SJSA1 (cell line): ENCODE data around the gene TCF7L2. TPM values are rescaled to one million over a fixed set of nuclear protein-coding genes. Genes with fewer than 3 reads are reported as not detected.
"Not testable (repeated sequence)": the region's sequence is repeated elsewhere in the genome, so short reads cannot be mapped to it uniquely, and the experiment has no call there.

ENCODE experiments used
- DNase-seq, 2 experiments: peaks; one replicate each; pipeline ENCODE4 v3.0.0-alpha.2; 2015 to 2020; ENCODE audit warnings: low spot score in 2 of 2, low read depth in 1 of 2
- H3K27ac ChIP-seq: fragments of 250-450 bp; sonication (Bioruptor Pico); 2 replicates; pipeline ENCODE4 v1.5.1; 2020; ENCODE audit warnings: mild to moderate bottlenecking, moderate library complexity
- H3K27me3 ChIP-seq: fragments of 250-450 bp; sonication (Bioruptor Pico); replicated peaks from 2 replicates; pipeline ENCODE4 v1.5.1; 2020; ENCODE audit warnings: mild to moderate bottlenecking, moderate library complexity
- H3K36me3 ChIP-seq: fragments of 250-450 bp; sonication (Bioruptor Pico); 2 replicates; pipeline ENCODE4 v1.5.1; 2020; ENCODE audit warnings: mild to moderate bottlenecking
- H3K4me1 ChIP-seq: fragments of 250-450 bp; sonication (Bioruptor Pico); replicated peaks from 2 replicates; pipeline ENCODE4 v1.6.1; 2021; ENCODE audit warnings: mild to moderate bottlenecking
- H3K4me3 ChIP-seq: fragments of 250-450 bp; sonication (Bioruptor Pico); 2 replicates; pipeline ENCODE4 v1.5.1; 2020; ENCODE audit warnings: mild to moderate bottlenecking
- H3K9me3 ChIP-seq: fragments of 250-450 bp; sonication (Bioruptor Pico); replicated peaks from 2 replicates; pipeline ENCODE4 v1.5.1; 2020; ENCODE audit warnings: mild to moderate bottlenecking
- total RNA-seq: library from RNA; depleted of rRNA; stranded (reverse); fragments of >200 nt; shearing (Covaris generic); gene quantifications from 2 replicates; pipeline ENCODE4 v1.2.3, GENCODE V29; 2014

TCF7L2 gene
- total RNA-seq, 1 experiment from 2014 or later = 4.4 TPM

GRCh38 chr10:113059371-113059780 lies 109.3 kb downstream of the TCF7L2 start:
- peak overlapping the region; percentile 71 for H3K27ac ChIP-seq
- peaks cover 89% of the 10 kb centered on the region for H3K4me1 ChIP-seq
- DNase-seq = peak; percentile 44 to 60
- no peak overlapping the region for H3K4me3 ChIP-seq
- no peaks in the 10 kb centered on the region for H3K9me3 ChIP-seq
- no peaks in the 10 kb centered on the region for H3K36me3 ChIP-seq
- no peaks in the 10 kb centered on the region for H3K27me3 ChIP-seq

- H3K9me3 ChIP-seq = no peaks in the 10 kb centered on the region
- H3K4me1 ChIP-seq = peaks cover 90% of the 10 kb centered on the region
- no peaks in the 10 kb centered on the region for H3K27me3 ChIP-seq
- H3K36me3 ChIP-seq = no peaks in the 10 kb centered on the region
- no peak overlapping the region for H3K4me3 ChIP-seq
- peak; percentile 38 to 39 for DNase-seq
- H3K27ac ChIP-seq = peak overlapping the region; percentile 29; the same call in 1 of the 2 replicates
Observed at GRCh38 chr10:113060201-113061053, 110.4 kb downstream of the TCF7L2 start.

GRCh38 chr10:113061054-113061430 lies 111.0 kb downstream of the TCF7L2 start:
- no peaks in the 10 kb centered on the region for H3K27me3 ChIP-seq
- H3K4me3 ChIP-seq = no peak overlapping the region
- no peak overlapping the region; the same call in 1 of the 2 replicates for H3K27ac ChIP-seq
- no peaks in the 10 kb centered on the region for H3K36me3 ChIP-seq
- H3K4me1 ChIP-seq = peaks cover 86% of the 10 kb centered on the region
- peak in 1 of 2 experiments; percentile 33 for DNase-seq
- no peaks in the 10 kb centered on the region for H3K9me3 ChIP-seq

- H3K9me3 ChIP-seq = no peaks in the 10 kb centered on the region
- no peaks in the 10 kb centered on the region for H3K36me3 ChIP-seq
- H3K27me3 ChIP-seq = no peaks in the 10 kb centered on the region
- H3K27ac ChIP-seq = no peak overlapping the region
- H3K4me3 ChIP-seq = no peak overlapping the region
- DNase-seq = no peak
- peaks cover 81% of the 10 kb centered on the region for H3K4me1 ChIP-seq
Observed at GRCh38 chr10:113061557-113061956, 111.5 kb downstream of the TCF7L2 start.

- Histone ChIP-seq H3K9me3 (no peaks in the 10 kb centered on the region), H3K4me1 (peaks cover 63% of the 10 kb centered on the region), H3K27ac (peak overlapping the region; percentile 76), H3K27me3 (no peaks in the 10 kb centered on the region), H3K4me3 (no peak overlapping the region), H3K36me3 (no peaks in the 10 kb centered on the region)
- peak; percentile 93 to 98 for DNase-seq
Observed at GRCh38 chr10:113063043-113063967, 113.3 kb downstream of the TCF7L2 start.

GRCh38 chr10:113064039-113064438 lies 114.0 kb downstream of the TCF7L2 start:
- H3K36me3 ChIP-seq = no peaks in the 10 kb centered on the region
- no peaks in the 10 kb centered on the region for H3K9me3 ChIP-seq
- peaks cover 60% of the 10 kb centered on the region for H3K4me1 ChIP-seq
- no peaks in the 10 kb centered on the region for H3K27me3 ChIP-seq
- peak overlapping the region; percentile 76 for H3K27ac ChIP-seq
- no peak for DNase-seq
- no peak overlapping the region for H3K4me3 ChIP-seq

GRCh38 chr10:113066120-113066519 lies 116.1 kb downstream of the TCF7L2 start:
- H3K9me3 ChIP-seq, H3K4me3 ChIP-seq, DNase-seq, H3K36me3 ChIP-seq, H3K27me3 ChIP-seq, H3K27ac ChIP-seq: not testable (repeated sequence)
- peaks cover 48% of the 10 kb centered on the region for H3K4me1 ChIP-seq

GRCh38 chr10:113066561-113067312 lies 116.7 kb downstream of the TCF7L2 start:
- H3K27me3 ChIP-seq = no peaks in the 10 kb centered on the region
- H3K4me1 ChIP-seq = peaks cover 42% of the 10 kb centered on the region
- H3K27ac ChIP-seq = no peak overlapping the region
- no peak for DNase-seq
- no peak overlapping the region for H3K4me3 ChIP-seq
- H3K9me3 ChIP-seq = no peaks in the 10 kb centered on the region
- H3K36me3 ChIP-seq = 0 out of 2 replicates have a peak, but pooled peaks cover 2% of the 10 kb centered on the region

- H3K4me1 ChIP-seq = peaks cover 40% of the 10 kb centered on the region
- H3K27me3 ChIP-seq = no peaks in the 10 kb centered on the region
- no peaks in the 10 kb centered on the region for H3K9me3 ChIP-seq
- no peak overlapping the region for H3K4me3 ChIP-seq
- H3K27ac ChIP-seq = no peak overlapping the region
- H3K36me3 ChIP-seq = peaks cover 5% of the 10 kb centered on the region
- no peak for DNase-seq
Observed at GRCh38 chr10:113067501-113067900, 117.5 kb downstream of the TCF7L2 start.

- Histone ChIP-seq H3K27me3 (no peaks in the 10 kb centered on the region), H3K9me3 (no peaks in the 10 kb centered on the region), H3K36me3 (peaks cover 11% of the 10 kb centered on the region), H3K4me3 (no peak overlapping the region), H3K27ac (no peak overlapping the region), H3K4me1 (peaks cover 40% of the 10 kb centered on the region)
- no peak for DNase-seq
Observed at GRCh38 chr10:113068178-113068890, 118.3 kb downstream of the TCF7L2 start.

- Histone ChIP-seq H3K9me3 (no peaks in the 10 kb centered on the region), H3K4me1 (peaks cover 40% of the 10 kb centered on the region), H3K36me3 (peaks cover 11% of the 10 kb centered on the region), H3K4me3 (no peak overlapping the region), H3K27me3 (no peaks in the 10 kb centered on the region), H3K27ac (peak overlapping the region; percentile 46)
- DNase-seq = peak; percentile 83 to 86
Observed at GRCh38 chr10:113069595-113069994, 119.5 kb downstream of the TCF7L2 start.

- Histone ChIP-seq H3K9me3 (no peaks in the 10 kb centered on the region), H3K36me3 (peaks cover 11% of the 10 kb centered on the region), H3K27ac (no peak overlapping the region), H3K4me3 (no peak overlapping the region), H3K4me1 (peaks cover 45% of the 10 kb centered on the region), H3K27me3 (no peaks in the 10 kb centered on the region)
- no peak for DNase-seq
Observed at GRCh38 chr10:113071446-113071845, 121.4 kb downstream of the TCF7L2 start.
